Kidney epithelial cell (primary cell): ENCODE measurements around the gene LRRC23. TPM values are rescaled to one million over a fixed set of nuclear protein-coding genes. Genes with fewer than 3 reads are reported as not detected.
"Not testable (repeated sequence)": the region's sequence is repeated elsewhere in the genome, so short reads cannot be mapped to it uniquely, and the experiment has no call there.

ENCODE experiments used
- DNase-seq: peaks from one replicate; pipeline ENCODE4 v3.0.0-alpha.2; 2010; ENCODE audit warnings: low read depth
- H3K27me3 ChIP-seq: 2 replicates; pipeline ENCODE4 v1.6.0; 2011; ENCODE audit warnings: low read length; ENCODE audit not compliant: control insufficient read depth, insufficient read depth
- H3K36me3 ChIP-seq: 2 replicates; pipeline ENCODE4 v1.5.1; 2011; ENCODE audit warnings: low read length; ENCODE audit not compliant: control insufficient read depth, insufficient read depth
- H3K4me3 ChIP-seq: 2 replicates; pipeline ENCODE4 v1.5.1; 2011; ENCODE audit warnings: low read depth, mild to moderate bottlenecking, control low read depth, low read length
- CTCF ChIP-seq: IDR thresholded peaks from 2 replicates; pipeline ENCODE4 v1.5.1; 2011; ENCODE audit warnings: mild to moderate bottlenecking, moderate library complexity, low read length, control low read depth, inconsistent platforms; ENCODE audit not compliant: insufficient read depth, poor library complexity, severe bottlenecking
- total RNA-seq: library from RNA; depleted of rRNA; stranded (reverse); fragments of >200 nt; gene quantifications from 2 replicates; pipeline ENCODE4 v1.2.3, GENCODE V29; 2015

The LRRC23 gene
- total RNA-seq, 1 donor from 2014 or later: 11.6 TPM

- no peaks in the 10 kb centered on the region for H3K36me3 ChIP-seq
- no peak overlapping the region for H3K4me3 ChIP-seq
- no peaks in the 10 kb centered on the region for H3K27me3 ChIP-seq
- TF ChIP-seq CTCF: no peak
- DNase-seq: no peak
Observed at GRCh38 chr12:6902448-6902847, 2.2 kb upstream of the LRRC23 start.

- TF ChIP-seq CTCF: no peak
- DNase-seq: no peak
- Histone ChIP-seq H3K36me3 (no peaks in the 10 kb centered on the region), H3K4me3 (no peak overlapping the region), H3K27me3 (no peaks in the 10 kb centered on the region)
Observed at GRCh38 chr12:6903722-6904121, 900 bp upstream of the LRRC23 start.

DNA sequence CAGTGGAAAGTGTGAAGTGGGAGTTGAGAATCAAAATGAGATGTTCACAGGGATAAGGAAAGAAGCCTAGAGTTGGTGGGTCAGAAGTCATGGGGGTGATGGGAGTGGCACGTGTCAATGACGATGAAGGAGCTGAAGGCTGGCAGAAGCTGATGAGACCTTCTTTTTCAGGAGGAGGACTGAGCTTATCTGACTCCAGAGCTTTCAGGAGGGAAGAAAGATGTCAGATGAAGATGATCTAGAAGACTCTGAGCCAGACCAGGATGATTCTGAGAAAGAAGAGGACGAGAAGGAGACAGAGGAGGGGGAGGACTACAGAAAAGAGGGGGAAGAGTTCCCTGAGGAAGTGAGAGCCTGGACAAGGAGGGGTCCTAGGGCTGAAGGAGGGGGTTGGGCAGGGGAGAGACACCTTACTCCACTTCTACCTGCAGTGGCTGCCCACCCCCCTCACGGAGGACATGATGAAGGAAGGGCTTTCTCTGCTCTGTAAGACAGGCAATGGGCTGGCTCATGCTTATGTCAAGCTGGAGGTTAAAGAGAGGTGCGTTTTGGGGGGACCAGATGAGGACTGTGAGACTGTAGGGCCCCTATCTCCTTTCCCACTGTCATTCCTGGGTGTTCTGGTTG is 905 bp downstream of the LRRC23 start:
- no peak for TF ChIP-seq CTCF
- no peaks in the 10 kb centered on the region for H3K36me3 ChIP-seq
- DNase-seq: no peak
- no peaks in the 10 kb centered on the region for H3K27me3 ChIP-seq
- peak overlapping the region; percentile 75 for H3K4me3 ChIP-seq

DNA sequence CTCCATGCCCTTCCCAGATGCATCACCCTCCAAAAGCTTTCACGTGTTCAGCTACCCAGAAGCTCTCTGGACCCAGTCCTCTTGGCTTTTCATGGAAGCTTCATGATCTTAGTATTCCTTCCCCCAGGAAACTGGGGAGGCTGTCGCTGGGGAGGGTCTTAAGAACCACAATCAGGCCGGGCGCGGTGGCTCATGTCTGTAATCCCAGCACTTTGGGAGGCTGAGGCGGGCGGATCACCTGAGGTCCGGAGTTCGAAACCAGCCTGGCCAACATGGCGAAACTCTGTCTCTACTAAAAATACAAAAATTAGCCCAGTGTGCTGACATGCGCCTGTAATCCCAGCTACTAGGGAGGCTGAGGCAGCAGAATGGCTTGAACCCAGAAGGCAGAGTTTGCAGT is 3.5 kb downstream of the LRRC23 start:
- not testable (repeated sequence) for H3K36me3 ChIP-seq, DNase-seq, H3K4me3 ChIP-seq, H3K27me3 ChIP-seq

DNA sequence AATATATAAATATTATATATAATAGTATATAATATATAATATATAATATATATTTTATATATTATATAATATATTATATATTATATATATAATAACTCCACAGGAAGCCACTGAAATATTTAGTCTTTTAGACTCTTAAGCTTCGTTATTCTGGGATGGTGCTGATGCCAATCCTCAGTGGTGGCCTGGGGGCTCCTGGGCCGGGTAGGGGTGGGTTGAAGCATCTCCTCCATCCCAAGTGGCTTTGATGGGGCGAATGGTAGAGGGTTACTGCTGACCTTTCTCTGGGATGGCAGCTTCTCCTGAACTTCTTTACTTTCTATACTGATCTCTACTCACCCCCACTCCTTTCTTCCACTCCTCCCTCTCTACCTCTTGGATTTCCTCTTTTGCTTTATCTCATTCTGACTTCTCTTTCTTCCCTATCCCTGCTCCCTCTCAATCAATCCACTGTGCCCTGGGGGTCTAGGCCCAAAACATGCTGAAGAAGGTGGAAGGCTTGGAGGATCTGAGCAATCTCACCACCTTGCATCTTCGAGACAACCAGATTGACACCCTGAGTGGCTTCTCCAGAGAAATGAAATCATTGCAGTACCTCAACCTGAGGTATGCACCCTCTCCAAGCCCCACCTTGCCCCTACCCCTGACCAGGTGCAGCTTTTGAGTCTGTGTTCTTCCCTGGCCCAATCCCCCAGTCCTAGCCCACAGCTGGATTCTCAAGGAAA is 5.0 kb downstream of the LRRC23 start:
- Histone ChIP-seq H3K4me3 (no peak overlapping the region), H3K27me3 (no peaks in the 10 kb centered on the region), H3K36me3 (no peaks in the 10 kb centered on the region)
- no peak for TF ChIP-seq CTCF
- DNase-seq: no peak

- H3K36me3 ChIP-seq: no peaks in the 10 kb centered on the region
- no peaks in the 10 kb centered on the region for H3K27me3 ChIP-seq
- no peak for TF ChIP-seq CTCF
- H3K4me3 ChIP-seq: no peak overlapping the region
- no peak for DNase-seq
Observed at GRCh38 chr12:6912164-6912935, 7.7 kb downstream of the LRRC23 start.
